GM18861 (cell line): ENCODE measurements around the gene ARHGEF12.

ENCODE experiments used
- ATAC-seq: cut with Tn5 transposase; IDR thresholded peaks from one replicate; pipeline ENCODE4 v1.9.1; 2021; ENCODE audit not compliant: unreplicated experiment

Gene ARHGEF12

DNA sequence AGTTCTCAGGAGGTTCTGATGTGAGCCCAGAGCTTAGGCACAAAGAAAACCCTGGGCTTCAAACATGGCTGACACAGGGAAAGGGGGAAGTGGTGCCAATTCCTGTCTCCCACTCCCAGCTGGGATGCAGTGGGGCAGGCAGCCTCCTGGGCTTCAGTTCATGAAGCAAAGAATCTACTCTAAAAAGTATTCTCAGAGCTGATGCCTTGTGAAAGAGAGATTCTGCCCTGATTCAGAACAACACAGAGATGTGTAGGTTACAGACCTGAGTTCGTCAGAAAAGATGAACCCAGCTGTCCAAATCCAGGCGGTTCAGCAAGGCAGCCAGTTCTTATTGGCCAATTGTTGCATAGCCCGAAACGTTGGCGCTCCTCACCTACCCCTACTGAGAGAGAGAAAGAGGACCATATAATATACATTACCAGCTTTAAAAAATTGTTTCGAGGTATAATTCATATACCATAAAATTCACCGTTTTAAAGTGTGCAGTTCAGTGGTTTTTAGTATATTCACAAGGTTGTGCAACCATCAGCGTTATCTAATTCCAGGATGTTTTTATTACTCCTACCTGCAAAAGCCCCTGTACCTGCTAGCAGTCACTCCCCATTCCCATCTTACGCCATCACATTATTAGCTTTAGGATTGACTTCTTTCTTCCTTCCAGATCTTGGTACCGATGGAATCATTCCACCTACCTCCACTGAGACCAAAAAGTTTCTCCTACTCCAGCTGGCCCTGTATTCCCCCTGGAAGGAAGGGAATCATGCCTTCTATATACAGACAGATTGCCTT, 18.3 kb upstream of the ARHGEF12 start:
- ATAC-seq = no peak

DNA sequence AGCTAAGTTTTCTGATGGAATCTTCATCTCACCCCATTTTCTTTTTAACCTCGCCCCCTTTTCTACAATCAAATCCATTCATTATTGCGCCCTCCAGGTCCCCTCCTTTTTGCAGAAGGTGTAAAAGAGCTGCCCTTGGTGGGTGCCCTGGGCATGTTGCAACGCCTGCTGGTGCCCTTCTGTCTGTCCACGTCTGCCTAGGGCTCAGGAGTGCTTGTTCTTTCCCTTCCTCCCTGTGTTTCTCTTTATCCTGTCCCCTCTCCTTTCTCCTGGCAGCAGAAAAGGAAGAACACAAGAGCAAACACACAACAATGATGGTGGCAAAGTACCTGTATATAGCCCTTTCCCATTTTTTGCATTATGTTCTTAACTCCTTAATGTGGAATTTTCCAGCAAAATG, 17.3 kb upstream of the ARHGEF12 start:
- no peak for ATAC-seq

DNA sequence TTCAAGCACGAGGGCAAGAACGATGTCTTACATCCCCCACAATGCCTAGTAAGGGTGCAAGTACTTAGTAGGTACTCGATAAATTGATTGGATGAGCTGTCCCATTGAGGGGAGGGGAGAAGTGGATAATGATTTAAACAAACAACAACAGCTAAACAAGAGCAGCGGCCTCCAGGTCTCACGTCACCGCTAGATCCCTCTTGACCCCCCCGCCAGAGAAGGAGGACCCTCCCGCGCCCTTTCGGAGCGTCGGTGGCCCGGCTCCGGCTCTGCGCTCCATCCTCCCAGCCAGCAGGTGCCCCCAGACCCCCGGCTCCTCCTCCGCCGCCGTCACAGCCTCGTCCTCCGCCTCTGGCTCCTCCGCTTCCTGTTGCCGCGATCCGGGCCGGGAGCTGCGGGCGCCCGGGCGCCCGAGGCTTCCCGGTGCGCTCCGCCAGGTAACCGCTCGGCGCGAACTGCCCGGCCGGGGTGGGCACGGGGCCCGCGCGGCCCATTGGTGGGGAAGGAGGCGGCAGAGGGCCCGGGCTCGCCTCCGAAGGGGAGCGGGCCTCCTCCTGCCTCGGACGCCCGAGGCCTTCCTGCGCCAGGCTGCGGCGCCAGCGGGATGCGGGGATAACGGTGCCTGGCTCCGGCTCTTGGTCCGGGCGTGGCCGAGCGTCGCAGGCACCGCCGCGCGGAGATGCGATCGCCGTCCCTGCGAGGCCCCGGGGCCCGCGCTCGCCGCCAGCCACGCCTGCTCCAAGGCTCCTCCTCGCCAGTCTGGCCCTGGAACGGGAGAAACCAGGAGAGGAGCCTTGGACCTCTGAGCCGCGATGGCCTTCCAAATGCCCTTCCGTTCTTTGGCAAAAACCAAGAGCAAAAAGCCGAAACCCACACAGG, 11.0 kb upstream of the ARHGEF12 start, which contains the start of gene TLCD5:
TSS of gene TLCD5 (plus strand) at position 368 of the 879 bp plus-strand sequence. CDS start 2,143 bp downstream, outside the sequence.
- ATAC-seq = no peak

DNA sequence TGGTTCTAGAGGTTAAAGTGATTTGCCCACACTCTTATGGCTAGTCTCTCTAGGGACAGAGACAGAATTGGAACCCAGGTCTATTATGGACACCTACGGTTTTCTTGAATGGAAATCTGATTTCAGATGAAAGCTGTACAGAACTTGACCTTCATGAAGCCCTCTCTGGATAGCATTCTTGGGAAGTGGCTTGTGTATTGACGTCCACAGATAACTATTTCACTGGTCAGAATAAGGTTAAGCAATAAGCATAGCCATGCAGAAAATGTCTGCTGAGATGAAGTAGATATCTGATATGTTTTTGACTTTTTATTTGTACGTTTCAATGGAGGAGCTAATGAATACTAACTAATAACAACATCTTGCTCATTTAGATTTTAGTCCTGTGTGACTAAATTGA, 10.0 kb upstream of the ARHGEF12 start:
- no peak for ATAC-seq

DNA sequence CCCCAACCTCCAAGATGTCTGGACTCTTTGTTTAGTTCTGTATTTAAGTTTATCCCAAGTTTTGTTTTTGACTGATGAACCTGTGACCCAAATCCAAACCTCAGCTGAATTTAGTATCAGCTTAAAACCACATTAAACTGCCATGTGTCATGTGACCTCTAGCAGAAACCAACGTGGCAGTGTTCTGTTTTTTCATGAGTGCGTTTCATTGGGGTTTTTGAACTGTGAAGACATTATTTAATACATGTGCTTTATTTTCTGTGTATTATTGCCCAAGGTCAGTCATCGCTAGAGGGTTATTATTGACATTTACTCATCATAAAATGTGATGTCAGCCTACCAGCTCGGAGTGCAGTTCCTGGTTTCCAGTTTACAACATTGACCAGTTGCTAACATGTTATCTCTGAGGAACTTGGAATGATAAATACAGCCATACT, 9.3 kb upstream of the ARHGEF12 start:
- no peak for ATAC-seq

DNA sequence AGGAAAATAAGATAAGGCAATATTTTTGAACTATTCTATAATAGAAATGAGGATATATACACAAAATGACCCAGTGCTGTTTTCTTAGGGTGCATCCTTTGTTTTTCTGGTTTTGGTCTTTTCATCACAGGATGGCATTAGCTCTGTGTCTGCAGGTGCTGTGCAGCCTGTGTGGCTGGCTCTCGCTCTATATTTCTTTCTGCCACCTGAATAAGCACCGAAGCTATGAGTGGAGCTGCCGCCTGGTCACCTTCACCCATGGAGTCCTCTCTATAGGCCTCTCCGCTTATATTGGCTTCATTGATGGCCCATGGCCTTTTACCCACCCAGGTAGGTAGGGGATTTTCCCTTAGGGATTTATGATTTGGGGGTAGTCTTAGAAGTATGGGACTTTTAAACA, 8.9 kb upstream of the ARHGEF12 start:
- no peak for ATAC-seq

DNA sequence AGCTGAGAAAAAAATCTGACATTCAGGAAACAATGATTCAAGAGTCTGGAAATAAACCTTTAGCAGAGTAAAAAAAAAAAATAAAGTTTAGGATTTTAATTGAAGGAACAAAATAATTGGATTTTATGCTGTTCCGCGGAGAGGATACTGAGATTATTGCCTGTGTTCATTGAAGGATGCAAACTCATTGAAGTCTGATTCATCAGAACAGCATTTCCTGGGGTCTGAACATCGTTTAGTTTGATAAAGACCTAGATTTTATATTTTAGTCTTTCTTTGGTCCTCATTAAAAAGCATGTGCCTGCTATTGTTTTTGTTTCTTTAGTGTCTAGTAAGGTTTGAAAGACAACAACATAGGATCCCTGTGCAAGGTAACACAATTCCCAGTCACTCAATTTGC, 6.7 kb upstream of the ARHGEF12 start:
- ATAC-seq = no peak

DNA sequence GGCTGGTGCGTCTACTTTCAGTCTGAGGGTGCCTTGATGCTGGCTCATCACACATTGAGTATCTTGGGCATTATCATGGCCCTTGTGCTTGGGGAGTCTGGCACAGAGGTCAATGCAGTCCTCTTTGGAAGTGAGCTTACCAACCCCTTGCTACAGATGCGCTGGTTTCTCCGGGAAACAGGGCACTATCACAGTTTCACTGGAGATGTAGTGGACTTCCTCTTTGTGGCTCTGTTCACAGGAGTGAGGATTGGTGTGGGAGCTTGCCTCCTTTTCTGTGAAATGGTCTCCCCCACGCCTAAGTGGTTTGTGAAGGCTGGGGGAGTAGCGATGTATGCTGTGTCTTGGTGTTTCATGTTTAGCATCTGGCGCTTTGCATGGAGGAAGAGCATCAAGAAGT, 6.2 kb upstream of the ARHGEF12 start:
- no peak for ATAC-seq

DNA sequence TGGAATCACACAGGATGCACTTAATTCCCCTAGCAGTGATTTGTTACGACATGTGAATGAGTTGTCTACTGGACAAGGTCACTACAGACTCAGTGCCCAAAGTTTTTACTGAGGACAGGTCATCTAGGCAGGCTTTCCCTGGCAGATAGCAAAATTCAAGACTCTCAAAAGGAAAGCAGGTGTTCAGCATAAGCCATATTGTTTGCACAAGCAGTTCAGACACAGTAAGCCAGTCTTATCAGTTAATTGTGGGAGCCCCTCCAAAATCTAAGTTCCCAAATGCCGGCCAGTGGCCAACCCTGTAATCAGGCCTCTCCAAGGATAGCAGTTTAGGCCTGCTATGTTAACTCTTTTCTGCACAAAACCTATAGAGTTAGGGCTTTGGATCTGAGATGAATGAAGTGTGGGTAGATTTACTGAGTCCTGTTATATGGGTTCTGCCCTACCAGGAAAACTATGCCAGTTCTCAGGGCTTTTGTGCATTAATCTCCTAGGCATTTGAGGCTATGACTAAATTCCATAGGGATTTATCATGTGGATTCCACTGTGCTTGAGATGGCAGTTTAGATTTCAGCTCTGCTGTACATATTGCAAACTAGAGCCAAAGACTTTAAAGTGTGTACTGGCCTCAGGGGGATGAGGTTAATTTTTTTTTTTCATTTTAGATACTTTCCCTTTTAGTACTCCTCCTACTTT, 4.8 kb upstream of the ARHGEF12 start:
- no peak for ATAC-seq

DNA sequence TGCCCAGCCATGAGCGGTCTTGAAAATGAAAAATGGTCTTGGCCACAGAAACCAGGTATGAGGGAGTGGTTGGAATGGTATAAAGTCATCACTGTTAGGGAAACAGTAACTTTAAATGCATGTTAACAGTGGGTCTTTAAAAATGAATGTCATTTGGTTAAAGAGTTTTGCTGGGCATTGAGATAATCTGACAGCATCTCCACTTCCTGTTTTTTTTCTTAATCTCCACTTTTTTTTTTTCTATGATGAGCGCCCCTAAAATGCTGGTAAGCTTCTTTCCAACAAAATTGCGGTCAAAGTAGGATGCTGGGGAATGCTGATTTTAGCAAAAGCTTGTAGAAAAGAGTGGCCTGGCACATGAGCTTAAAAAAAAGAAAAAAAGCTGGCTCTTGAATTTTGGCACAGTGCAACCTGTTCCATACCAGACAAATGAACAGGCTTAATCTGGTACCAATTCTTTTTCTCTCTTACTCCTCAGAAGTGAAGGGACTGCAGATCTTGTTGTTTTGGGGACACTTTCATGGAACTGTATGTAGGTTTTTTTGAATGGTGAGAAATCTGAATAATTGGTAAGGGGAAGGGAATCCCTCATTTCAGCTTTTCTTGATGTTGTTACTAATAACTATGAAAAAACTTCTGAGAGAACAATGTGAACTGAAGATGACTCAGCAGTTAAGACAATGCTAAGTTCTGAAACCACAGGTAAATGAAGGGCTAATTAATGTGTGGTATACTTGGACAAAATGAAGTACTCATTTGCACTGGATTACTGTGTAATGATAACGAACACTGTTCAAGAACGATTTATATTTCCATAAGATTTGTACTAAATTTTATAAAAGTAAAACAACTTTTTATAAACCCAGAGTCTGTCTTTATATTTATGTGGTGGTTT, 3.1 kb upstream of the ARHGEF12 start:
- no peak for ATAC-seq

DNA sequence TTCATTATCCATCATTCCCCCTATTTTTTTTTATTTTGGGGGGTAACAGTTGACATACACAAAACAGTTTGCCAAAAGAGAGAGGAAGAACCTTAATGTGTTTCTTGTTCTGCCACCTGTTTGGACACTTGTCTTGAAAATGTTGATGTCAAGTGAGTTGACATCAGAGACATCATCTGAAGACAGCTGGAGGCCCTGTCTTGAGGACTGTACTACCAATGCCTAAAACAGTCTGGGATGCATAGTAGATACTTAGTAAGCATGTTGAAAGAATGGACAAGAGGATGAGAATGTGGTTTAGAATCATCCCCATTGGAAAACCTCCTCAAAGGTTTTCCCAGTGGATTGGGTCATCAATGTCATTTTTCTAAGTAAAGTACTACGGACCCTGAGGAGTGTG, 2.4 kb upstream of the ARHGEF12 start:
- ATAC-seq = no peak

DNA sequence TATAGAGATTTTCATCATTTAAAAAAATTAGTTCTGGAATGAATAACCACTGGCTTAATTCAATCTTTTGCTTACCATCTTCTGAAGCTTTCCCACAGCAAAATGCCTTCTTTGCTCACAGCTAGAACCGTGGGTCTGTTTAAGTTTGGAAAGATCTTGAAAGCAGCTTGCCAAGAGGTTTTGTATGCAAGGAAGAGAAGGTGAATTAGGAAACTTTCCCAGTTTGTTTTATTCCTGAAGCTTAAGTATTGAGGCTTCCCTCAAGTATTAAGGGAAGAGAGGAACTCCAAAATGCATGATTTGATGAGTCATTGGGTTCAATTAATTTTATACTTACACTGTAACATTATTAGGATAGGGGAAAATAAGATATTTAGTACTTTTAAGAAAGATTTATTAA, 1.9 kb upstream of the ARHGEF12 start:
- no peak for ATAC-seq

DNA sequence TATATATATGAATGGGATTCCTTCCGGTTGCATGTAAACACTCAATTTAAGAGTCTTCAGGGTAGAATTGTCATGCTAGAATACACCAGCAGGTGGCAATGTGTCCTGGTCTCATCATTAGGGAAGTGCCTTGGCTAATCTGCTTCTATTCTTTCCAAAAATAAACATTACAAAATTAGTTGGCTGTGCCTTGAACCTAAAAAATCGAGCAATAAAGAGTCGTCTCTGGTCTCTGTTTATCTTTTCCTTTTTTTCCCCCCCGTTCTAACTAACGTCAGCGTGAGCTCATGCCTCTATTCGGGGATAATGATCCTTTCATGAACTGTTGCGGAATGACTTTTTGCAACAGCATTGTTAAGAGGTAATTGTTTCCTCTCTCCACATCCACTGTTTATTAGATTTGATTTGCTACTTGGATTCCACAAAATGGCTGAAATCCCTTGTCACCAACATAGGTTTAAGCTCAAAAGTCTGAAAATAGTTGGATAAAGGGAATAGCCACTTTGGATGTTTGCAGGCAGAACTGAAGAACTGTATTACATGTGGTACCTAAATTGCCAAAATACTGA, 1.2 kb upstream of the ARHGEF12 start:
- peak; percentile 33 for ATAC-seq

DNA sequence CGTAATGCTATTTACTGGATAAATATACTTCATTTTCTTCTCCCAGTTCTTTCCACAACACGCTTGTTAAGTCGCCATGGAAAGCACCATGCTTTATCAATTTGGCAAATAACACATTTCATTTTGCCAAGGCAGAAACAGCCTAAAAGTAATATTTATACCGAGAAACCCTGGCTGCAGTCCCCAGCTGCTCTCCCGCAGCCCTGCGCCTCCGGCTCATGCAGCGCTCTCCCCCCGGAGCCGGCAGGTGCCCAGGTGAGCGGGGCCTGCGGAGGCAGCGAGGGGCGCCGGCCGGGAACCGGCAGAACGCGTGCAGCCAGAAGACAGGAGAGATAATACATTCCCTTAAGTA, 681 bp upstream of the ARHGEF12 start:
- ATAC-seq = peak; percentile 6

DNA sequence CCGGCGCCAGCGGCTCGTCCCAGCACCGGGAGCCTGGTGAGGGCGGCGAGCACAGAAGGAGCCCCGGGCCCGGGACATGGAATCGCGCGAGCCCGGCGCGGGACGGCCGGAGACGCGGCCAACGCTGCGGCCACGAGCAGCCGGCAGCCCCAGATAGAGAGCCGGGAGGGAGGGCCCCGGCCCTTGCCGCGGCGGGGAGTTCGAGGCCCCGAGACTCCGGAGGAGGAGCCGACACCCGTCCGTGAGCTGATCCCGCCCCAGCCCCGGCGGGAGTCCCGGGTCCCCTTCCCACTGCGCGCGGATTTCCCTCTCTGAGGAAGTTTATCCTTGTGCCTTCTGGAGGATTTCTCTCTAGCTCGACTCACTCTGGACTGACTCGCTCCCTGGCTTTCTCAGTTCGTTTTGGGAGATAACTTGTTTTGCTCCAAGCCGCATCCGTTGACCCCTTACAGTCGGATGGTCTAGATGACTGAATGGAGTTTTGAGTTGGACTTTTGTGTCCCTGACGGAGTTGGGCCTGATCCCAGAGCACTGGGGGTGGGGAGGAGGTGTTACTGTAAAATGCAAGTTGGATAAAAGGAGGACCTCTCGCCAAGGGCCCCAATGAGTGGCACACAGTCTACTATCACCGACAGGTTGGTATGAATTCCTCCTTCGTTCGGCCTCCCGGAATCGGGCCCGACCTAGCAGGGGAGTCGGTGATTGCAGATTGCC, 585 bp downstream of the ARHGEF12 start:
- peak; percentile 7 for ATAC-seq

DNA sequence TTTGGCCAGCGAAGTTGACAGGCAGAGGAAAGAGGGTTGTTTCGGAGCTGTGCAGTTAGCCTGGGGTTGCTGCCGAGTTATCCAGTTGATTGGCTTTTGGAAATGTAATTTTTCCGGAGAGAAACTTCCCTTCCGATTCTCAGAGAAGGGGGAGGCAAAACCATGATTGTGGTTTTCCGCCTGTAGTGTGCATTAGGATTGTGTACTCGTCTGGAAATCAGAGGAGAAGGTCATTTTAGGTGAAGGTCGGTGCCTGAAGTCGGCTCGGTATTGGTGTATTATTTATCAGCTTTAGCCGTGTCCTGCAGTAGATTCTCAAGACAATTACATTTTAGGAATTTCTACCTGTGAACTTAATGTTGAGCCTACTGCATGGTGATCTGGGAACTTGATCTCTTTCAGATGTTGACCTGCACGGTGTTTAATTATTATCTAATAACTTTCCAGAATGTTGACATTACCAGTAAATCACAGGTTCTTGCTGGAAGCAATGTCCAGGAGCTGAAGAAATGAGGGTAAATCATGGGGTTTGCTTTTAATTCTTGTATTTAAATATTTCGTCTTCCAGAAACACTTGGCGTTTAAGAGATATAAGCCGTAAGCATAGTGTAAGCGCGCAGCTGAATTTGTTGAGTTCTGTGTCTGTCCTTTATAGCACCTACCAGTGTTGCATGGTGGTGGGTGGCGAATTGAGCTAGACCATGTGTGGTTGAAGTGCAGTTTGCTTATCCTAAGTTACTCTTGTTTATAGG, 1.3 kb downstream of the ARHGEF12 start:
- ATAC-seq = no peak

DNA sequence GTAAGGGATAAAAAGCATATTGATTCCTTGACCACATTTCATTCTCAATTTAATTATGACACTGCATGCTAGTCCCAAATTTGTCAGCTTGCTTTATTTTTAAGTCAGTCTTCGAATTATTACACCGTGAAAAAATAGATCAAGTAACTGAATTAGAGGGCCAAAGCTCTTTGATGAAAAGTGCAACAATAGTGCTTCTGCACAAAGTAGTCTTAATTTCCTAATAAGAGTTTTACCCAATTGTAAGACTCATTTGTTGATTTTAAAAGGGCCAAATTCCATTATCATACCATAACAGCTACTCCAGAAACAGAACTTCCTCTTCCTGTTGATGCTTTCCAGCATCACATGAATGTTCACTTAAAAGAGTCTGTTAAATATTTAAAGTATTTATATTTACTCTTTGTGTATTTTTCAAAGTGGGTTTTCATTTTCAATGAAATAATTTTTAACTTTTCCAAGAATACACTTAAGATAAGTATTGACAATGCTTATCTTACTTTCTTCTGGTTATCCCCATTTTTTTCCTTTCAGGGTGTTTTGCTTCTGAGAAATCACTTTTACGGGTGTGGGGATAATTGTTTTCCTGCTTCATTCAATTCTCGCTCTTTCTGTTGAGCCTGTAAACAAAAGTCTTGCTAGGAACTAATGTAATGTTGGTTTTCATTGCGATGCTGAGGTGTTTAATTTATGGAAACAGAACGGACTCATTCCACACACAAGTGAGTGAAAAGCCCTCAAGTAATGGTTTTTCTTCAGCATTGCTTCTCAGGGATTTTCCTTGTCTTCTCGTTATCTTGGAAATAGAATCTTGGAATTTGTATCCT, 2.1 kb downstream of the ARHGEF12 start:
- no peak for ATAC-seq

DNA sequence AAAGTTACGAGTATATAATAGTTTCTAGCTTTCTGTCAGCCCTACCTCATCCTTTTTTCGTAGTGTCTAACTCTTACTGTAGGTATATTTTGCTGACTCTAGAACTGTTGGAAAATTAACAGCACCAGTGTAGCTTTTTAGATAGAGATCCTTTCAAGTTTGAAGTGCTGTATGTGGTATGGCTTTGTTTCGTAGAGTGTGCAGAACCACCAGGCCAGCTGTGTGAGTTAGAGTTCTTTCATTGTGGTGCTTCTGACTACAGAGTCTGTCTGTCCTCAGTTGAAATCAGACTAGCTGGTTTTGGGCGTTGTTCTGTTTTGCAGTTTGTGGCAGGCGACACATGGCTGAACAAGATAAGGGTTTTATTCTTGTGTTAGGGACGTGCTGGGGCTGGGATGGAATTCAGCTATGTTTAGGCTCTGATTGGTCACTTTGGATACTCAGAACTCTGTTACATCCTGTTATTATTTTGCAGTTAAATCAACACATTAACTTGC, 3.2 kb downstream of the ARHGEF12 start:
- ATAC-seq = no peak
